D341Med (cell line): ENCODE measurements around the gene JSRP1.

Source experiments
- DNase-seq: peaks from one replicate; pipeline ENCODE4 v3.0.0; 2012; ENCODE audit warnings: low spot score

The JSRP1 gene

GRCh38 chr19:2255982-2256685, at the start of gene JSRP1:
JSRP1 (minus strand) TSS chr19:2256417; CDS start chr19:2255314, 1,103 bp downstream.
- peak; percentile 49 for DNase-seq

- no peak for DNase-seq
These were observed 49.4 kb upstream of the JSRP1 start for GRCh38 chr19:2305452-2306280.

DNA sequence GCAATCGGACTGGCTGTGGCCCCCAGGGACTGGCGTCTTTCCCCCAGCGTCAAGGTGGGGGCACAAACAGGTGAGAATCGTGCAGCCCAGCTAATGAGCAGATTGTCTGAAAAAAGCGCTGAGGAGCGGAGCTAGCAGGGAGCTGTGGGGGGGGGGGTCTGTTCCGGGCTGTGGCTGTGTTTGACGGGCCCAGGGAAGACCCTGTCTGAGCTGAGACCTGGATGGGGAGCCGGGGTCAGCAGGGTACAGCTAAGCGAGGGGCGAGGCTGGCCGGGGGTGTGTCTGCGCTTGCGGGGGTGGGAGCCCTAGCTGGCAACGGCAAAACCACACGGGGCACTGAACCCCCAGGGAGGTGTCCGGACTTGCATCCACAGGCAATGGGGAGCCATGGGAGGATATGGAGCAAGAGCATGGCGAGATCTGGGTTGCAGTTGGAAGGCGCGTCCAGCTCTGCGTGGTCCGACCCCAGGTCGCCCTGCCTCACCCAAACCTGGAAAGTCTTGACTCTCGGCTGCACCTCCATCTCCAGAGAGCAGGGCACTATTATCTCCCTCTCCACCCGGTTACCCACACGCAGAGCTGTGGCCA, 47.1 kb upstream of the JSRP1 start:
- no peak for DNase-seq

DNA sequence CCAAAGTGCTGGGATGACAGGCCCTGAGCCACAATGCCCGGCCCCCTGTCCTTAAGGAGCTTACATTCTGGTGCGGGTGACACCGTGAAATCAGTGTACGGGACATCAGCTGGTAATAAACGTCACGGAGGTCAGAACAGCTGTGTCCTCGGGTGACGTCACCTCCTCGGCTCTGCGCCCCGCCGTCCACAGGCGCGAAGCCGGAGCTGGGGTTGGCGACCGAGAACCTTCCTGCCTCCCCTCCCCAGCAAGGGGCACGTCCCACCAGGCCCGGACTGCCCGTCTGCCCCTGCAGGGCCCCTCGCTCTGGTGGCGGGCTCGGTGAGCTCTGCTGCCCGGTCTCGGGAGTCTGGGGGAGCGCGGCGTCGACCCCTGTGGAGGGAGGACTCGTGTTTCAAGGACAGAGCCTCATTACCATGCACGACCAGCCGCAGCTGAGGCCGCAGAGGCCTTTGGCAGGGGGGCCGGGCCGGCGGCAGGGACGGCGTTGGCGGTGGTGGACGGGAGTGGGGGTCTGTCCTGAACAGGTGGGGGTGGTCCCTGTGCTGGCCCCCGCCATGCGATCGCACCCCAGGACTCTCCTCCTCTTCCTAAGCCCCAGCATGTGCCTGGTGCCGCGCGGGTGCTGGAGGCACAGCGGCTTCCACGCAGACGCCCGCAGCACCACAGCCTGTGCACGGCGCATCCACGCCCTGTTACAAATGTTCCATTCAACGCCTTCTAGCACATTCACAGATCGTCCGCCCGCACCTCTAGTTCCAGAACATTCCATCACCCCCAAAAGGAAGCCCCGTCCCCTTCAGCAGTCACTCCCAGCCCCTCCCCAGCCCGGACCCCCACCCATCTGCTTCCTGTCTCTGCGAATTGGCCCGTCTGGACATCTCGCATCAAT, 46.3 kb upstream of the JSRP1 start:
- DNase-seq: no peak

GRCh38 chr19:2300533-2300932, 44.3 kb upstream of the JSRP1 start:
- no peak for DNase-seq

- no peak for DNase-seq
These were observed 39.9 kb upstream of the JSRP1 start for GRCh38 chr19:2296141-2296540.

GRCh38 chr19:2294687-2295335, 38.6 kb upstream of the JSRP1 start:
- DNase-seq: peak; percentile 77

- no peak for DNase-seq
These were observed 35.1 kb upstream of the JSRP1 start for GRCh38 chr19:2291185-2291751.

GRCh38 chr19:2290441-2291184, 34.4 kb upstream of the JSRP1 start:
- no peak for DNase-seq

DNA sequence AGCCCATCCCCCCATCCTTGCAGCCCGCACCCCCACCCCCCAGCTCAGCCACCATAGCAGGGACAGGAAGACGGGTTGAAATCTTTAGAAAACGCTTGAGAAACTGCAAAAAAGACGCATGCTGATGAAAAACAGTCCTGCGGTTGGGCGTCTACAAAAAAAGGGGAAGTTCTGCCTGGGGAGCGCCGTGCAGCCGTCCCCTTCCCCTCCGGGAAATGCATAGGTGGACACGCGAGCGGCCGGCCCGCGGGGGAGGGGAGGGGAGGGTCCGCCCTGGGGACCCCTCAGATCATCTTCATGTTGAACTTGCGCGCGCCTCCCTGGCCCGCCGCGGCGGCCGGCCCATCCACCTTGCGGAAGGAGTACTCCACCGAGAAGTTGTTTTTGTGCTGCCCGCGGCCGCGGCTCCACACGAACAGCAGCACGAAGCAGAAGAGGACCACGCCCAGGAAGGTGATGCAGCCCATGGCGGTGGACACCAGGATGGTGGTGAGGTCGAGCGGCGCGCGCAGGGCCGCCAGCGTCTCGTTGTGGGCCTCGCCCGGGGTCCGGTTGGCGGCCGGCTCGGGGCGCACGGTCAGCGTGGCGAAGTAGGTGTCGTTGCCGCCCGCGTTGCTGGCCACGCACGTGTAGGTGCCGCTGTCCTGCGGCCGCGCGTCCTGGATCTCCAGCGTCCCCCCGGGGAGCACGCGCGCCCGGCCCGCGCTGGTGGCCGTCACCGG, 33.7 kb upstream of the JSRP1 start:
- no peak for DNase-seq

- DNase-seq: no peak
These were observed 32.8 kb upstream of the JSRP1 start for GRCh38 chr19:2288818-2289713.

DNA sequence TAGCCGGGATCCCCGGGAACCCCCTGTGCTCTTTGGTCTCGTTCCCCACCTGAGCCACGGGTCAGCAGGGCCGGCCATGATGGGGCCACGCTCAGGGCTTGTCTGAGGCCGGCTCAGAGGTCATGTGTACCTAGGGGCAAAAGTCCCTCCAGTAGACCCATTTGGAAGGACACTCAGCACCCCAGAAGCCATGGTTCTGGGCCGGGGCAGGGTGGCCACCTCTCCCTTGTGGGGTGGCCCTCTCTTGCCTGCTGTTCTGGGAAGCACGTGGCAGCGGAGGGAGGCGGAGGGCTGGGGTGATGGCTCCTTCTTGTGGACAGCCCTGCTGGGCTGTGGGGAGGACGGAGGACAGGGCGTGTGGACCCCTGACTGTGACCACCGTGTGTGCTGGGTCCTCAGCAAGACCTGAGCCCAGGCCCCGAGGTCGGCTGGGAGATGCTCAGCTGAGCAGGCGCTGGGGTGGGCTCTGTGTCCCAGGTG, 32.2 kb upstream of the JSRP1 start:
- DNase-seq: no peak

DNA sequence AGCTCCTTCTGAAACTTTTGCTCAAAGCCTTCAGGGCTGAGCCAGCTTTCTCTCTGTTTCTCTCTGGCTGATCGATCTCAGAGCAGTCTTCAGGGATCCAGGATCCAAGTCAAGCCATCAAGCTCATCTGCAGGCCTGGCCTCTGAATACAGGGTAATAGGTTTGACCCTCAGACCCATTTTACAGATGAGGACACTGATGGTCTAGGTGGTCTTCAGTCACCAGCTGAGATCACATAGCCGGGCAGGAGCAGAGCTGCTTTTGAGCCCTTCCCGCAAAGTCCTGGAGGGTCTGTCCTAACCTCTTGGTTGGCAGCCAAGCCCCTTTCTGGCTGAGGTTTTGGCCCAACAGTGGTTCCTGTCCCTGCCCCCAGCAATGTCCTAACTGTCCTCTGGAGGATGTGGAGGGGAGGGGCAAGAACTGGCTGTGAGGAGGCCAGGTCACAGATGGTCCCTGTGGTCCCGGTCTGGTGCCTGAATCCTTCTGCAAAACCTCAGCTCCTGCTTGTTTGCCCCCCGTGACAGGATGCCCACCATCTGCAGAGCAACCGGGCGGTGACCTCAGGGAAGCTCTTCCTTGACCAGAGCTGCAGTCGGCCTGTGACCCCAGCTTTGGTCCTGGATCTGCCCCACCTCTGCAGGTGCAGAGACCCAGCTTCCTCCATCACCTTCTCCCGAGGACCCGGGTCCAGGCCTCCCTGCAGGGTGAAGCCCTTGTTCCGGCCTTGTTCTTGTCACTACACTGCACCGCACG, 31.5 kb upstream of the JSRP1 start:
- no peak for DNase-seq

DNA sequence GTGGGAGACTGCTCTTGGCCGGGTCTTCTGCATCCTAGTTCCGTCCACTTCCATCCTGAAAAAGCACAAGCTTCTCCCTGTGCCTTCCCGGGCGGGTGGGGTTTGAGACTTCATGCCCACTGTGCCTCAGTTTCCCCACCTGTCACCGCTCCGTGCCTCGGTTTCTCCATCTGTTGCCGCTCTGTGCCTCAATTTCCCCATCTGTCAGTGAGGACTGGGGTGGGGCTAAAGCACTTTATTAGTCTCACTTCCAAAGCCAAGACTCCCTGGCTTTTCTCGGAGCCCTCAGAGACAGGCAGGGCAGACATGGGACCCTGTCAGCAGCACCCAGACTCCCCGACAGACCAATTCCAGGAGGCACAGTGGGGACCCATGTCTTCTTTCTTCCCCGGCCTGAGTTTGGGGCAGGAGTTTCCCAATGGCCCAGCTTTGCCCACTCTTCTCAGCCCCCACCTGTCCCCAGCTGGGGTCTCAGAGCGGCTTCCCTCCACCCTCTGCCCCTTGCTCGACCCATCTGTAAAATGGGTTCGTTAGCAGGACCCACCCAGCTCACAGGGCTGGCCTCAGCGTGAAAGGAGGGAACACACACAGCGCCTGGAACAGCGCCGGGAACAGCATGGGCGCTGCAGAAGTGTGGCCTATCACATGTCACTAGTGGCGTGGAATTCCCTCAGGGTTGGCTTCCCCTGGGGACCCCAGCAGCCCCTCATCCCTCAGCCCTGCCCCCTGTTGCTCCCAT, 30.4 kb upstream of the JSRP1 start:
- DNase-seq: no peak

- no peak for DNase-seq
These were observed 27.8 kb upstream of the JSRP1 start for GRCh38 chr19:2283835-2284507.

DNA sequence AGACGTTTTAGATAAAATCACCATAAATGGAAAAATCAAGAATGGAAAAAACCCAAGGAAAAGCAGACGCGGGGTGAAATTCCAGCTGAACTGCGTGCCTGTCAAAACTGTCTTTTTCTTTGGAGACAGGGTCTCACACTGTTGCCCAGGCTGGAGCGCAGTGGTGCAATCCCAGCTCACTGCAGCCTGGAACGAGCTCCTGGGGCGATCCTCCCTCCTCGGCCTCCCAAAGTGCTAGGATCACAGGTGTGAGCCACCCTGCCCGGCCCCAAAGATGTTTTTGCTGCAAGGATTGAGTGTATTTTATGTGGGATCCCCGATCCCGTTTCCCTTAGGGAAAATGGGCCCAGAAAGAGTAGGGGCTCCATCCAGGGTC, 26.6 kb upstream of the JSRP1 start:
- DNase-seq: no peak
